GM12878 (cell line): Measurements from ENCODE around the gene HMGB3. TPM values are rescaled to one million over a fixed set of nuclear protein-coding genes. Genes with fewer than 3 reads are reported as not detected.

Source experiments
- FOS ChIP-seq: IDR thresholded peaks from 3 replicates; pipeline ENCODE4 v1.6.1; 2011; ENCODE audit warnings: borderline replicate concordance; ENCODE audit not compliant: insufficient read length; ENCODE audit errors: extremely low read depth
- FOXM1 ChIP-seq: IDR thresholded peaks from 2 replicates; pipeline ENCODE4 v1.6.1; 2012; ENCODE audit warnings: low read depth, mild to moderate bottlenecking, inconsistent platforms, low read length, moderate library complexity
- MEF2A ChIP-seq: IDR thresholded peaks from 2 replicates; pipeline ENCODE4 v1.6.1; 2011; ENCODE audit warnings: low read depth, mild to moderate bottlenecking, low read length, moderate library complexity; ENCODE audit not compliant: insufficient read depth
- NFIC ChIP-seq: IDR thresholded peaks from 2 replicates; pipeline ENCODE4 v1.6.1; 2012; ENCODE audit warnings: low read depth, mild to moderate bottlenecking, inconsistent platforms, low read length, moderate library complexity
- NR2C1 ChIP-seq: fragments of 450-650 bp; IDR thresholded peaks from 2 replicates; pipeline ENCODE4 v1.6.1; 2017; ENCODE audit warnings: antibody characterized with exemption, mild to moderate bottlenecking, moderate library complexity
- SUPT20H ChIP-seq: IDR thresholded peaks from 2 replicates; pipeline ENCODE4 v1.6.1; 2011; ENCODE audit warnings: low read depth, mild to moderate bottlenecking, low read length, moderate library complexity, borderline replicate concordance; ENCODE audit not compliant: control insufficient read depth
- WRNIP1 ChIP-seq: IDR thresholded peaks from 2 replicates; pipeline ENCODE4 v1.6.1; 2011; ENCODE audit warnings: low read depth, low read length, improper control_type of control experiment, borderline replicate concordance
- ZNF24 ChIP-seq: fragments of 450-650 bp; IDR thresholded peaks from 2 replicates; pipeline ENCODE4 v1.6.1; 2017; ENCODE audit warnings: antibody characterized with exemption, mild to moderate bottlenecking
- ZZZ3 ChIP-seq: IDR thresholded peaks from 2 replicates; pipeline ENCODE4 v1.6.1; 2011; ENCODE audit warnings: low read depth; ENCODE audit not compliant: control insufficient read depth, insufficient read length
- polyA plus RNA-seq, 11 experiments: library from polyadenylated mRNA; depleted of rRNA in 4 of 11; unstranded in 6 of 11; stranded (reverse) in 5 of 11; fragments of >200 nt; fragmentation: Nextera tagmentation in 4 of 11; fragmentation: Illumina TruSeq in 1 of 11; extraction: Ambion mirVana in 4 of 11; extraction: Trizol in 1 of 11; gene quantifications; 1 replicate in 1 of 11; 2 replicates in 10 of 11; pipeline versions ENCODE4 v1.2.1 to v1.2.3, GENCODE V29; 2011 to 2016; ENCODE audit warnings: inconsistent platforms in 2 of 11, missing spikeins in 2 of 11, low read depth in 1 of 11
- total RNA-seq, 4 experiments: library from RNA; depleted of rRNA in 3 of 4; stranded (reverse); fragments of >200 nt in 3 of 4; fragmentation: Illumina TruSeq in 1 of 4; extraction: Trizol in 1 of 4; gene quantifications; 2 replicates each; pipeline versions ENCODE4 v1.2.1 to v1.2.3, GENCODE V29; 2013 to 2021
- TF ChIP-seq, protein P1 (sequence below): fragments of 450-650 bp; IDR thresholded peaks from 2 replicates; pipeline ENCODE4 v1.6.1; 2018; ENCODE audit warnings: borderline replicate concordance, mild to moderate bottlenecking; ENCODE audit not compliant: partially characterized antibody
- TF ChIP-seq, protein P2 (sequence below): fragments of 450-650 bp; IDR thresholded peaks from 2 replicates; pipeline ENCODE4 v1.6.1; 2017; ENCODE audit warnings: low read depth, mild to moderate bottlenecking, moderate library complexity

HMGB3 gene
- total and polyA plus RNA-seq, 10 of the 15 experiments (the other 5 are each of a cell fraction or from before 2014, with no cell fraction given), result 19.1 to 167 (median 109) TPM

DNA sequence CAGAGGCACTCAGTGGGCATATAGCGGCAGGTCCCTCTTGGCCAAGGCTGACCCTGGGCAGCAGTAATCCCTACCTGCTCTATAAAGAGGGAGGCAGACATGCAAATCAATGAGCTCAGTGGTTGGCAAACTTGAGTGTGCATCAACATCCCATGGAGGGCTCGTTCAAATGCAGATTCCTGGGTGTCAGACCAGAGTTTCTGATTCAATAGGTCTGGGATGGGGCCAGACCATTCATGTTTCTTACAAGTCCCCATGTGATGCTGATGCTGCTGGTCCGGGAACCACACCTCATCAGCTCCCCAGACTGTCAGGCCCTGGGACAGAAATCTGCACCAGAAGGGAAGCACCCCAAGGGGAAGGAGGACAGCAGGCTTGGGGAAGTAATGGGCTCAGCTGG is 38.9 kb upstream of the HMGB3 start (continued):
- no peak for TF ChIP-seq ZZZ3
- TF ChIP-seq WRNIP1, result no peak
- no peak for TF ChIP-seq FOS
- TF ChIP-seq, protein P1, sequence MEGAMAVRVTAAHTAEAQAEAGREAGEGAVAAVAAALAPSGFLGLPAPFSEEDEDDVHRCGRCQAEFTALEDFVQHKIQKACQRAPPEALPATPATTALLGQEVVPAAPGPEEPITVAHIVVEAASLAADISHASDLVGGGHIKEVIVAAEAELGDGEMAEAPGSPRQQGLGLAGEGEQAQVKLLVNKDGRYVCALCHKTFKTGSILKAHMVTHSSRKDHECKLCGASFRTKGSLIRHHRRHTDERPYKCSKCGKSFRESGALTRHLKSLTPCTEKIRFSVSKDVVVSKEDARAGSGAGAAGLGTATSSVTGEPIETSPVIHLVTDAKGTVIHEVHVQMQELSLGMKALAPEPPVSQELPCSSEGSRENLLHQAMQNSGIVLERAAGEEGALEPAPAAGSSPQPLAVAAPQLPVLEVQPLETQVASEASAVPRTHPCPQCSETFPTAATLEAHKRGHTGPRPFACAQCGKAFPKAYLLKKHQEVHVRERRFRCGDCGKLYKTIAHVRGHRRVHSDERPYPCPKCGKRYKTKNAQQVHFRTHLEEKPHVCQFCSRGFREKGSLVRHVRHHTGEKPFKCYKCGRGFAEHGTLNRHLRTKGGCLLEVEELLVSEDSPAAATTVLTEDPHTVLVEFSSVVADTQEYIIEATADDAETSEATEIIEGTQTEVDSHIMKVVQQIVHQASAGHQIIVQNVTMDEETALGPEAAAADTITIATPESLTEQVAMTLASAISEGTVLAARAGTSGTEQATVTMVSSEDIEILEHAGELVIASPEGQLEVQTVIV, result no peak
- no peak for TF ChIP-seq MEF2A
- TF ChIP-seq NFIC, result no peak
- no peak for TF ChIP-seq SUPT20H
- TF ChIP-seq ZNF24, result no peak
- TF ChIP-seq FOXM1, result no peak
- TF ChIP-seq, protein P2, sequence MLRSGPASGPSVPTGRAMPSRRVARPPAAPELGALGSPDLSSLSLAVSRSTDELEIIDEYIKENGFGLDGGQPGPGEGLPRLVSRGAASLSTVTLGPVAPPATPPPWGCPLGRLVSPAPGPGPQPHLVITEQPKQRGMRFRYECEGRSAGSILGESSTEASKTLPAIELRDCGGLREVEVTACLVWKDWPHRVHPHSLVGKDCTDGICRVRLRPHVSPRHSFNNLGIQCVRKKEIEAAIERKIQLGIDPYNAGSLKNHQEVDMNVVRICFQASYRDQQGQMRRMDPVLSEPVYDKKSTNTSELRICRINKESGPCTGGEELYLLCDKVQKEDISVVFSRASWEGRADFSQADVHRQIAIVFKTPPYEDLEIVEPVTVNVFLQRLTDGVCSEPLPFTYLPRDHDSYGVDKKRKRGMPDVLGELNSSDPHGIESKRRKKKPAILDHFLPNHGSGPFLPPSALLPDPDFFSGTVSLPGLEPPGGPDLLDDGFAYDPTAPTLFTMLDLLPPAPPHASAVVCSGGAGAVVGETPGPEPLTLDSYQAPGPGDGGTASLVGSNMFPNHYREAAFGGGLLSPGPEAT, result no peak
- no peak for TF ChIP-seq NR2C1
